SU-DHL-6 (cell line): ENCODE data around the gene EIF5B.

Experiments used
- CTCF ChIP-seq: fragments of 200-600 bp; sonication (generic); IDR thresholded peaks from one replicate; pipeline ENCODE4 v1.5.1; 2017; ENCODE audit warnings: antibody characterized with exemption, mild to moderate bottlenecking, low read length, moderate library complexity; ENCODE audit not compliant: insufficient read depth, poor library complexity, severe bottlenecking
- EZH2phosphoT487 ChIP-seq: fragments of 200-600 bp; sonication (generic), shearing (Covaris generic); conservative IDR thresholded peaks from 2 replicates; pipeline ENCODE4 v1.6.1; 2018; ENCODE audit warnings: mild to moderate bottlenecking, antibody characterized with exemption, low read length, moderate library complexity, mixed read lengths

- no peak for TF ChIP-seq CTCF
- no peak for TF ChIP-seq EZH2phosphoT487
Measured at GRCh38 chr2:99403084-99403483, 65.9 kb downstream of the EIF5B start.
